NCI-H2081 (cell line): ENCODE results near the gene DPPA3.
"Not testable (repeated sequence)": the region's sequence is repeated elsewhere in the genome, so short reads cannot be mapped to it uniquely, and the experiment has no call there.

Experiments
- DNase-seq, 2 experiments: peaks; one replicate each; lab custom pipeline; 2025; lab: John Stamatoyannopoulos, UW

Gene DPPA3

GRCh38 chr12:7711133-7711532 lies at the start of gene DPPA3:
TSS of gene DPPA3 (plus strand) at chr12:7711433. CDS start at chr12:7711571, 138 bp downstream.
- no peak for DNase-seq

- DNase-seq: no peak
Measured at GRCh38 chr12:7661741-7662140, 49.5 kb upstream of the DPPA3 start.

- DNase-seq: no peak
Measured at GRCh38 chr12:7666595-7666994, 44.6 kb upstream of the DPPA3 start.

- DNase-seq: no peak
Measured at GRCh38 chr12:7667125-7667524, 44.1 kb upstream of the DPPA3 start.

GRCh38 chr12:7668171-7668570 lies 43.1 kb upstream of the DPPA3 start:
- DNase-seq: no peak

GRCh38 chr12:7675455-7675854 lies 35.8 kb upstream of the DPPA3 start:
- not testable (repeated sequence) for DNase-seq

GRCh38 chr12:7677432-7677888 lies 33.8 kb upstream of the DPPA3 start:
- not testable (repeated sequence) for DNase-seq

- no peak for DNase-seq
Measured at GRCh38 chr12:7678744-7679143, 32.5 kb upstream of the DPPA3 start.

GRCh38 chr12:7679251-7680045 lies 31.8 kb upstream of the DPPA3 start:
- DNase-seq: no peak

GRCh38 chr12:7681535-7681934 lies 29.7 kb upstream of the DPPA3 start:
- DNase-seq: no peak

GRCh38 chr12:7693793-7694192 lies 17.4 kb upstream of the DPPA3 start:
- no peak for DNase-seq

GRCh38 chr12:7694556-7695236 lies 16.5 kb upstream of the DPPA3 start:
- no peak for DNase-seq

GRCh38 chr12:7695237-7695560 lies 16.0 kb upstream of the DPPA3 start:
- DNase-seq: no peak

GRCh38 chr12:7695566-7696197 lies 15.6 kb upstream of the DPPA3 start, which contains the start of gene GDF3:
TSS of gene GDF3 (minus strand) at chr12:7695775. CDS start at chr12:7695728, 47 bp downstream.
- DNase-seq: no peak

- no peak for DNase-seq
Measured at GRCh38 chr12:7705846-7706245, 5.4 kb upstream of the DPPA3 start.

GRCh38 chr12:7709969-7710675 lies 1.1 kb upstream of the DPPA3 start:
- DNase-seq: no peak

GRCh38 chr12:7712841-7713442 lies 1.7 kb downstream of the DPPA3 start:
- no peak for DNase-seq

- DNase-seq: no peak
Measured at GRCh38 chr12:7716381-7716780, 5.1 kb downstream of the DPPA3 start.

GRCh38 chr12:7719946-7720730 lies 8.9 kb downstream of the DPPA3 start:
- DNase-seq: no peak

GRCh38 chr12:7723926-7724325 lies 12.7 kb downstream of the DPPA3 start:
- DNase-seq: no peak

- DNase-seq: no peak
Measured at GRCh38 chr12:7729746-7730145, 18.5 kb downstream of the DPPA3 start.
